B cell (primary cell): ENCODE measurements around the gene ZNF442.

Source experiments
- EZH2 ChIP-seq: IDR thresholded peaks from 2 replicates; pipeline ENCODE4 v1.6.1; 2012; ENCODE audit warnings: borderline replicate concordance, low read depth, mild to moderate bottlenecking, moderate library complexity, low read length; ENCODE audit not compliant: insufficient read depth, poor library complexity, severe bottlenecking
- TF ChIP-seq, protein P1 (sequence below): fragments of 200-600 bp; IDR thresholded peaks from one replicate; pipeline ENCODE4 v1.8.0; 2022; ENCODE audit warnings: antibody characterized with exemption, mild to moderate bottlenecking

DNA sequence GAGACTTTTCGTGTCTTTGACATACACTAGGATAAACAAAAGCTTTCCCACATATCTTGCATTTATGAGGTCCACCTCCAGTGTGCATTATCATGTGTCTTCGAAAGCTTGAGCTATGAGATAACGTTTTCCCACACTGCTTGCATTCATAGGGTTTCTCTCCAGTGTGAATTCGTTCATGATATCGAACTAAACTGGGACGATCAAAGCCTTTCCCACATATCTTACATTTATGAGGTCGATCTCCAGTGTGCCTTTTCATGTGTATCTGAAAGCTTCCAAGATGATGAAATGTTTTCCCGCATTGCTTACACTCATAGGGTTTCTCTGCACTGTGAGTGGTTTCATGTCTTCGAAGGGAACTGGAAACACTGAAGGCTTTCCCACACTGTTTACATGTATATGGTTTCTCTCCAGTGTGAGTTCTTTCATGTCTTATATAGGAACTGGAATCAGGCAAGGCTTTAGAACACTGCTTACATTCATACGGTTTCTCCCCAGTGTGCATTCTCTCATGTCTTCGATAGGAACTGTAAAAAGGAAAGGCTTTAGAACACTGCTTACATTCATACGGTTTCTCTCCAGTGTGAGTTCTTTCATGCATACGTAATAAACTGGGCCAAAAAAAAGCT is 46.6 kb downstream of the ZNF442 start:
- TF ChIP-seq, protein P1, sequence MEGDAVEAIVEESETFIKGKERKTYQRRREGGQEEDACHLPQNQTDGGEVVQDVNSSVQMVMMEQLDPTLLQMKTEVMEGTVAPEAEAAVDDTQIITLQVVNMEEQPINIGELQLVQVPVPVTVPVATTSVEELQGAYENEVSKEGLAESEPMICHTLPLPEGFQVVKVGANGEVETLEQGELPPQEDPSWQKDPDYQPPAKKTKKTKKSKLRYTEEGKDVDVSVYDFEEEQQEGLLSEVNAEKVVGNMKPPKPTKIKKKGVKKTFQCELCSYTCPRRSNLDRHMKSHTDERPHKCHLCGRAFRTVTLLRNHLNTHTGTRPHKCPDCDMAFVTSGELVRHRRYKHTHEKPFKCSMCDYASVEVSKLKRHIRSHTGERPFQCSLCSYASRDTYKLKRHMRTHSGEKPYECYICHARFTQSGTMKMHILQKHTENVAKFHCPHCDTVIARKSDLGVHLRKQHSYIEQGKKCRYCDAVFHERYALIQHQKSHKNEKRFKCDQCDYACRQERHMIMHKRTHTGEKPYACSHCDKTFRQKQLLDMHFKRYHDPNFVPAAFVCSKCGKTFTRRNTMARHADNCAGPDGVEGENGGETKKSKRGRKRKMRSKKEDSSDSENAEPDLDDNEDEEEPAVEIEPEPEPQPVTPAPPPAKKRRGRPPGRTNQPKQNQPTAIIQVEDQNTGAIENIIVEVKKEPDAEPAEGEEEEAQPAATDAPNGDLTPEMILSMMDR = no peak
- TF ChIP-seq EZH2 = no peak
